GM18858 (cell line): Measurements from ENCODE around the gene TYMP.
A peak's percentile ranks its signal among the peaks of the same experiment; 100 is the strongest.
"Not testable (repeated sequence)": the region's sequence is repeated elsewhere in the genome, so short reads cannot be mapped to it uniquely, and the experiment has no call there.

Experiments
- ATAC-seq: cut with Tn5 transposase; IDR thresholded peaks from one replicate; pipeline ENCODE4 v1.9.1; 2021; ENCODE audit not compliant: unreplicated experiment

The TYMP gene

GRCh38 chr22:50525104-50525857 lies 4.5 kb downstream of the TYMP start, which contains the start of gene SCO2:
TSS of gene SCO2 (minus strand) at chr22:50525598. CDS start at chr22:50524411, 1,187 bp downstream.
- peak; percentile 34 for ATAC-seq

DNA sequence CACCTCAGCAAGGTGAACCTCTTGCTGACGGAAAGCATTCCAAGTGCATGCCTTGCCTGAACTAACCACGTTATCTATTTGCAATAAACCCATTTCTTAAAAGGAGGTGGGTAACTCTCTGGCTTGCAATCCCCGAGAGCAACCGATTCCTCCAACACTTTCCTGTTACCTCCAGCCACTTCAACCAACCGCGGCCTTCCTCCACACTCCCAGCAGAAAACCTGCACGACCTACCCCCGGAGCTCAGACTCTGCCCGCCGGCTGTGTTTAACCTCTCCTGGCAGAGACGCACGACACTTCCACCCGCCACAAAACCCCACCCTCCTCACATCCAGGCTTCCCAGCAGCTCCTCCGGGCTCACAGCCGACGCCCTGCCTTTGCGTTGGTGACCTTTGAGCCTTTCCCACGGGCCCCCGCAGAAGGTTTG lies 5.1 kb downstream of the TYMP start:
- no peak for ATAC-seq

GRCh38 chr22:50523806-50524675 lies 5.8 kb downstream of the TYMP start:
- ATAC-seq: no peak

DNA sequence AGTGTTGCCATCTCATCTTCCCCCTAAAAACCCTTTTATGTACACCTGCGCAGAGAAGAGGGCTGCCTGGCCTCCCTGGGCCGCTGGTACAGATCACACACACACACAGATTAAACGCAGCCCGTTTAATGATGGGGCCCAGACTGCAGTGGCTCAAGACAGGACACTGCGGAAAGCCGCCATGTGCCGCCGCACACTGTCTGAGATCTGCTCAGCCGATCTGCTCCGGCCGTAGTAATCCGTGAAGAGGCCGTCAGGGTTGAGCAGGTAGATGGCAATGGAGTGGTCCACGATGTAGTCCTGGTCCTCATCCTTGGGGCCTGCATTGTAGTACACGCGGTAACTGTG lies 6.4 kb downstream of the TYMP start:
- no peak for ATAC-seq

DNA sequence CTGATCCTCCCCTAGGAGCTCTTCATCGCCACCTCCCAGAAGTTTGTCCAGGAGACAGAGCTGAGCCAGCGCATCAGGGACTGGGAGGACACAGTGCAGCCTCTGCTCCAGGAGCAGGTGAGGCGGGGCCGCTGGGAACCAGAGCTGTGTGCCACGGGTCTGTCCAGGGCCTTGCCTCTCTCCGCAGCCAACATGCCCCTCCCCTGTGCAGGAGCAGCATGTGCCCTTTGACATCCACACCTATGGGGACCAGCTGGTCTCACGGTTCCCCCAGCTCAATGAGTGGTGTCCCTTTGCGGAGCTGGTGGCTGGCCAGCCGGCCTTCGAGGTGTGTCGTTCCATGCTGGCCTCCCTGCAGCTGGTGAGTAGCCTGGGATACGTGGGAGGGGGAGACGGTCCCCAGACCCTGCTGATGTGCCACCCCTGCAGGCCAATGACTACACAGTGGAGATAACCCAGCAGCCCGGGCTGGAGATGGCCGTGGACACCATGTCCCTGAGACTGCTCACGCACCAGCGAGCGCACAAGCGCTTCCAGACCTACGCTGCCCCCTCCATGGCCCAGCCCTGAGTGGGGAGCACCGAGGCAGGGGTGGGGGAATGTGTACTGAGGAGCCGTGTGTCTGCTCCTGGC lies 6.9 kb downstream of the TYMP start:
- ATAC-seq: no peak

DNA sequence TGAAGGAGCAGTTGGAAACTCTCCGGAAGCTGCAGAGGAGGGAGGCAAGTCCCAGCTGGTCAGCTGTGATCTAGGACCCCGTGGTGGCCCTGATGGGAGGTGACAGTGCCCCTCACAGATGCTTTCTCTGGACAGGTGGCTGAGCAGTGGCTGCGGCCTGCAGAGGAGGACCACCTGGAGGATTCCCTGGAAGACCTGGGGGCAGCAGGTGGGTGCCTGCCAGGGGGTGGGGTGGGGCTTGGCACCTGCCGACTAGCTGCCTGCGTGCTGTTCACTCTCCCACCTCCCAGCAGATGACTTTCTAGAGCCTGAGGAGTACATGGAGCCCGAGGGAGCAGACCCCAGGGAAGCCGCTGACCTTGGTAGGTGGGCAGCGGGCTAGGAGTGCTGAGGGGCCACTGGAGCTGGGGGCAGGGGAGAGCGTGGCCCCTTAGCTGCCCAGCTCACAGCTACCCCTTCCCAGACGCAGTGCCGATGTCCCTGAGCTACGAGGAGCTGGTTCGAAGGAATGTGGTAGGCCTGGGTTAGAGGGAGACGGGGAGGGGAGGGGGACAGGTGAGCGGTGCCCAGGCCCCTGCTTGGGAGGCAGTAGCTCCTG lies 7.5 kb downstream of the TYMP start:
- no peak for ATAC-seq

DNA sequence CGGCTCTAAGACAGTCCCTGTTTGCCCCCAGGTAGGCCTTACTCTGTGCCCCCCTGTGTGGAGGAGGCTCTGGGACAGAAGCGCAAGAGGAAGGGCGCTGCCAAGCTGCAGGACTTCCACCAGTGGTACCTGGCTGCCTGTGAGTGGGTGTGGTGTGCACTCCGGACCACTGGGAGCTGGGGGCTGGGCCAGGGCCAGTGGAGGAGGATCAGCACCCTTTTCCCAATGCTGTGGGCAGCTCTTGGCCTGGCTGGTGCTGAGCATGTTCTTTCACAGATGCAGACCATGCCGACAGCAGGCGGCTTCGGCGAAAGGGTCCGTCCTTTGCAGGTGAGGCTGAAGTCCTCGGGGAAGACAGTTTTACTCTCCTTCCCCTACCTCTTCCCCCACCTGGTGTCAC lies 8.1 kb downstream of the TYMP start:
- no peak for ATAC-seq

- no peak for ATAC-seq
Observed at GRCh38 chr22:50520826-50521453, 8.9 kb downstream of the TYMP start.

GRCh38 chr22:50520184-50520583 lies 9.6 kb downstream of the TYMP start:
- ATAC-seq: not testable (repeated sequence)

- no peak for ATAC-seq
Observed at GRCh38 chr22:50519151-50519550, 10.7 kb downstream of the TYMP start.

DNA sequence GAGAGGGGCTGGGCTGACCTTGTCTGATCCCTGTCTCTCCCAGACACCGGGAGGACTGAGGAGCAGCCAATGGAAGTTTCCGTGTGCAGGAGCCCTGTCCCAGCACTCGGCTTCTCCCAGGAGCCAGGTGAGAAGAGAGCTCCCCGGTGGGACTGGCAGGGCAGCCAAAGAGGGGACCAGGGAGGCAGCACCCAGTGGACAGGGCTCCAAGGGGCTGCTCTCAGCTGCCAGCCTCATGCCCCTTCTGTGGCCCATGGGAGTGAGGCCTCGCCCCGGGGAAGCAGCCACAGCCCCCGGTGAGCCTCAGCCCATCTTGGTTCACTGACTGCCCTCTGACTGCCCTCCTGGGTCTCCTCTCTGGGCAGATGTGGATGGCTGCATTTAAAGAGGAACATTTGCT lies 11.2 kb downstream of the TYMP start:
- ATAC-seq: no peak

GRCh38 chr22:50517495-50518260 lies 12.1 kb downstream of the TYMP start:
- no peak for ATAC-seq

DNA sequence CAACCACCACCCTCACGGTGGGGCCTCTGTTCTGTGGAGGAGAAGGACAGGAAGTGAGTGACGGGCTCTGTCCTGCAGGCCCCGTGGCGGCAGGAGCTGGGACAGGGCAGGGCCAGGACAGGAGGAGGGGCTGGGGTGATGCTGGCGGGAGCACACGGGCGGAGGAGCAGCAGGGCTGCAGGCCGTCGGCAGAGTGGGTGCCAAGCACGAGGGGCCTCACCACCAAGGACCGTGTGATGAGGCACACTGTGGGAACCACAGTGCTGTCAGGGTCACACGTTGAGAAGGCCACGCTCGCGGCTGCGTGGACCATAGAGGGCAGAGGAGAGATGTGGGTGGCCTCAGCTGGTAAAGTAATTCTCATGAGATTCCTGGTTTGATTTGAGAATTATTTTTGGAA lies 12.9 kb downstream of the TYMP start:
- ATAC-seq: no peak

DNA sequence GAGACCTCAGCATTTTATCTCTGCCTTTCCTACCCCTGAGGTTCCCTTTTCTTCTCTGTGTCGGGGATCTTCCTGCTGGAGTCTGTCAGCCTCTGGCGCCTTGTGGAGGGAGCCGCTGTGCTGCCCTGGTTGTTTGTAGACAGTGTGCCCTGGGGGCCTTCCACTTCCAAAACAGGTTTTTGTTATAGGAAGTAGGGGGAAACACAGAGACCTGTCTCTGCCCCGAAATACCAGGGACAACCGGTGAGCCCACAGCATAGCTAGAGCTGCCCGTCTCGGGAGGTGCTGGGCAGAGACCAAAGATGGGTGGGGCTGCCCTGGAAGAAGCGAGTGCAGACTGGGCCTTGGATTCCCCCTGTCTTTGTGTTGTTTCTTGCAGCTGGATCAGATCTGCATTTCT lies 13.7 kb downstream of the TYMP start:
- ATAC-seq: no peak

- ATAC-seq: no peak
Observed at GRCh38 chr22:50513175-50513574, 16.6 kb downstream of the TYMP start.

DNA sequence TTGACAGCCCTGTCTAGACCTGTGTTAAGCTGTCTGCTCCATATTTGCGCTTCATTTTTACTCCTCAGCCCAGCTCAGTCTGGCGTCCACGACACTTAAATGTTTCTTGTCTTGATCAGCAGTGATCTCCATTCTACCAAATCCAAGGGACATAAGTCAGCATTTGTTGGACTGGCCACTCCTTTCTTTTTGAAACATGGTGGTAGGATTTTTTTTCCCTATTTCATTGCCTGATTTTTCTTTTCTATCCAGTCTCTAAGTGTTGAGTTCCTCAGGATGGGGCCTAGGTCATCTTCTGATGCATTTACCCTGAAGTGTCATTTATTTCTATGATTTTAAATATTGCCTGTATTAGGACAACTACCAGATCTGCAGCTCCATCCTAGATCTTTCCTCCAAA lies 20.9 kb downstream of the TYMP start:
- ATAC-seq: no peak

GRCh38 chr22:50507991-50508884 lies 21.6 kb downstream of the TYMP start, which contains the start of gene NCAPH2:
TSS of gene NCAPH2 (plus strand) at chr22:50508224. CDS start at chr22:50508338, 114 bp downstream.
- ATAC-seq: no peak

GRCh38 chr22:50507421-50507990 lies 22.3 kb downstream of the TYMP start, which contains the start of gene LMF2:
TSS of gene LMF2 (minus strand) at chr22:50507702. CDS start at chr22:50507675, 27 bp downstream.
- no peak for ATAC-seq
